Lower leg skin (tissue), 4 donors: ENCODE data around the gene ETNK2. TPM values are rescaled to one million over a fixed set of nuclear protein-coding genes. Genes with fewer than 3 reads are reported as not detected.

ENCODE experiments used
- DNase-seq, 2 donors: peaks; one replicate each; pipeline ENCODE4 v3.0.0-alpha.2; 2019; ENCODE audit warnings: low spot score in 2 of 2
- H3K4me3 ChIP-seq: fragments of 200-600 bp; sonication (generic); 2 replicates; pipeline ENCODE4 v1.5.1; 2017; ENCODE audit warnings: mild to moderate bottlenecking, low read depth; ENCODE audit not compliant: poor library complexity, severe bottlenecking
- CTCF ChIP-seq, 3 donors: fragments of 450-650 bp; IDR thresholded peaks; one replicate each; pipeline ENCODE4 v1.5.1; 2016; ENCODE audit warnings: antibody characterized with exemption in 3 of 3, mild to moderate bottlenecking in 3 of 3, moderate library complexity in 2 of 3
- POLR2A ChIP-seq, 2 donors: fragments of 450-650 bp; IDR thresholded peaks; one replicate each; pipeline ENCODE4 v1.6.1; 2016 to 2017; ENCODE audit warnings: antibody characterized with exemption in 2 of 2, mild to moderate bottlenecking in 1 of 2, moderate library complexity in 1 of 2
- WGBS, 2 donors: methylation state at CpG; one replicate each; pipeline ENCODE4 v1.1.5; 2018; 5-methylcytosine and 5-hydroxymethylcytosine counted together
- intact Hi-C: fragments of 100-400 bp; cut with DNase I; formaldehyde crosslinking; loops from one replicate; pipeline ENCODE4 v1.15.0; 2023; ENCODE audit warnings: low total_unique reads
- total RNA-seq, 4 donors: library from RNA; depleted of rRNA; stranded (reverse); fragments of >200 nt; gene quantifications; one replicate each; pipeline ENCODE4 v1.1.0, GENCODE V29; 2016

The ETNK2 gene
- total RNA-seq, 4 donors from 2014 or later, result 21.5 to 53.8 (median 42.6) TPM

- WGBS, 2 donors, result 90 to 92% methylated on average over 6 of the region's 6 CpGs
- intact Hi-C loops, result no loop called here
- no peak for TF ChIP-seq CTCF (IDR thresholded peaks at IDR 0.05)
- no peak for TF ChIP-seq POLR2A (IDR thresholded peaks at IDR 0.05)
- no peak overlapping the region for H3K4me3 ChIP-seq
- no peak for DNase-seq
Measured at GRCh38 chr1:204180133-204180532, 28.3 kb upstream of the ETNK2 start.

GRCh38 chr1:204178487-204179281 lies 26.8 kb upstream of the ETNK2 start:
- no peak overlapping the region for H3K4me3 ChIP-seq
- DNase-seq, result no peak
- WGBS, 2 donors, result 84 to 86% methylated on average over 6 to 7 of the region's 7 CpGs
- TF ChIP-seq CTCF (IDR thresholded peaks at IDR 0.05), result no peak
- no peak for TF ChIP-seq POLR2A (IDR thresholded peaks at IDR 0.05)
- intact Hi-C loops, result no loop called here

- intact Hi-C loops, result no loop called here
- H3K4me3 ChIP-seq, result no peak overlapping the region
- WGBS, 2 donors, result 51 to 56% methylated on average over 4 of the region's 4 CpGs
- no peak for DNase-seq
- no peak for TF ChIP-seq POLR2A (IDR thresholded peaks at IDR 0.05)
- no peak for TF ChIP-seq CTCF (IDR thresholded peaks at IDR 0.05)
Measured at GRCh38 chr1:204177133-204177532, 25.3 kb upstream of the ETNK2 start.

- no peak for DNase-seq
- TF ChIP-seq CTCF (IDR thresholded peaks at IDR 0.05), result no peak
- no peak for TF ChIP-seq POLR2A (IDR thresholded peaks at IDR 0.05)
- no peak overlapping the region for H3K4me3 ChIP-seq
- intact Hi-C loops, result no loop called here
- 79 to 83% methylated on average over 5 of the region's 5 CpGs for WGBS, 2 donors
Measured at GRCh38 chr1:204176049-204176448, 24.2 kb upstream of the ETNK2 start.

GRCh38 chr1:204174958-204175357 lies 23.1 kb upstream of the ETNK2 start:
- no peak for TF ChIP-seq CTCF (IDR thresholded peaks at IDR 0.05)
- TF ChIP-seq POLR2A (IDR thresholded peaks at IDR 0.05), result no peak
- no peak overlapping the region for H3K4me3 ChIP-seq
- DNase-seq, result no peak
- intact Hi-C loops, result no loop called here
- WGBS, 2 donors, result 78 to 81% methylated on average over 3 of the region's 3 CpGs
